ENCODE data around the gene AUTS2. TPM values are rescaled to one million over a fixed set of nuclear protein-coding genes. Genes with fewer than 3 reads are reported as not detected.

AUTS2 gene
- total and polyA plus RNA-seq, 11 donors: 3.4 to 14.0 (median 7.3) TPM

- TF ChIP-seq, protein P1, sequence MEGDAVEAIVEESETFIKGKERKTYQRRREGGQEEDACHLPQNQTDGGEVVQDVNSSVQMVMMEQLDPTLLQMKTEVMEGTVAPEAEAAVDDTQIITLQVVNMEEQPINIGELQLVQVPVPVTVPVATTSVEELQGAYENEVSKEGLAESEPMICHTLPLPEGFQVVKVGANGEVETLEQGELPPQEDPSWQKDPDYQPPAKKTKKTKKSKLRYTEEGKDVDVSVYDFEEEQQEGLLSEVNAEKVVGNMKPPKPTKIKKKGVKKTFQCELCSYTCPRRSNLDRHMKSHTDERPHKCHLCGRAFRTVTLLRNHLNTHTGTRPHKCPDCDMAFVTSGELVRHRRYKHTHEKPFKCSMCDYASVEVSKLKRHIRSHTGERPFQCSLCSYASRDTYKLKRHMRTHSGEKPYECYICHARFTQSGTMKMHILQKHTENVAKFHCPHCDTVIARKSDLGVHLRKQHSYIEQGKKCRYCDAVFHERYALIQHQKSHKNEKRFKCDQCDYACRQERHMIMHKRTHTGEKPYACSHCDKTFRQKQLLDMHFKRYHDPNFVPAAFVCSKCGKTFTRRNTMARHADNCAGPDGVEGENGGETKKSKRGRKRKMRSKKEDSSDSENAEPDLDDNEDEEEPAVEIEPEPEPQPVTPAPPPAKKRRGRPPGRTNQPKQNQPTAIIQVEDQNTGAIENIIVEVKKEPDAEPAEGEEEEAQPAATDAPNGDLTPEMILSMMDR (IDR thresholded peaks at IDR 0.05): peak in 1 of 12 donors; percentile 6
- no peak for TF ChIP-seq POLR2A (IDR thresholded peaks at IDR 0.05)
- H3K9me3 ChIP-seq: no peaks in the 10 kb centered on the region
- no peaks in the 10 kb centered on the region for H3K27me3 ChIP-seq
- peaks cover 2 to 41% (median 19%) of the 10 kb centered on the region in 12 donors for H3K4me1 ChIP-seq
- H3K4me3 ChIP-seq: peak overlapping the region in 11 of 12 donors; percentile 1 to 54 (median 45)
- ATAC-seq: peak in 3 of 4 donors; percentile 11 to 58 (median 51)
- 3 to 15% (median 5%) methylated on average over 3 of the region's 3 CpGs for WGBS, 4 donors
- intact Hi-C loops (cut with DNase I): loop anchor here in 5 of 10 donors (5.0 to 10.0 kb wide), 4 partner anchors 54 to 193 kb away; no protein-coding TSS in a partner anchor
- no peaks in the 10 kb centered on the region for H3K36me3 ChIP-seq
- no peak for DNase-seq
- peak overlapping the region in 8 of 12 donors; percentile 1 to 65 (median 23) for H3K27ac ChIP-seq
Measured at GRCh38 chr7:69967689-69968450, 369.6 kb downstream of the AUTS2 start.

DNA sequence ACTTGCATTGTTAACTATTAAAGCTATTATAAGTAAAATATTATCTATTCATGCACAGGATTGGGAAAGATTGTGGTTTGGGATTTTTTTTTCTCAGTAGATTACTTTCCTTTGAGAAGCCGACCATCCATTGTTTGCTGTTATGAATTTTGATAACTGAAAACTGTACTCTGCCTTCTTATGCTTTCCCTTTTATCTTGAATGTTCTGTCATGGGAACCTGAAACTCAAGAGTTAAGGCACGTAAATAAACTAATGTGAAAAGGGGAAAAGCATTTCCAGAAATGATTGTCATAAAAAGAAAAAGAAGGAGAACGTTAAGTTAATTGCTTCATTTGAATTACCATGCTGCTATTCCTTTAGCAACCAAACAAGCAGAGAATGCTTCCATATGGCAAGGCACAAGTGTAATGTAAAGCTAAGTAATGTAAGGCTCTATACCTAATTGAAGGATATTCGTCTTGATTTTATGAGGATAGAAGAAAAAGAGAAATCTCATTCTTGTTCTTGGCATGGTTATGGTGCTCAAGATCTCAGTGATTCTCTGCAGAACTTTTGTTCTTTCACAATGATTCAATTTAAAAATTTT lies 370.8 kb downstream of the AUTS2 start:
- Histone ChIP-seq H3K4me1 (peaks cover 0 to 31% (median 10%) of the 10 kb centered on the region in 12 donors), H3K27ac (no peak overlapping the region), H3K27me3 (no peaks in the 10 kb centered on the region), H3K9me3 (no peaks in the 10 kb centered on the region), H3K36me3 (no peaks in the 10 kb centered on the region), H3K4me3 (peak overlapping the region in 7 of 12 donors; percentile 41 to 54 (median 47))
- DNase-seq (no peak), ATAC-seq (no peak)
- WGBS, 4 donors: 56 to 61% (median 59%) methylated on average over 4 of the region's 4 CpGs
- intact Hi-C loops (cut with DNase I): loop anchor here in 5 of 10 donors (5.0 to 10.0 kb wide), 4 partner anchors 53 to 194 kb away; no protein-coding TSS in a partner anchor
- TF ChIP-seq POLR2A (IDR thresholded peaks at IDR 0.05): no peak
- TF ChIP-seq, protein P1 (IDR thresholded peaks at IDR 0.05): no peak

GRCh38 chr7:69981646-69982045 lies 383.4 kb downstream of the AUTS2 start:
- no peak for TF ChIP-seq POLR2A (IDR thresholded peaks at IDR 0.05)
- TF ChIP-seq, protein P1 (IDR thresholded peaks at IDR 0.05): no peak
- intact Hi-C loops (cut with DNase I): no loop called here
- Histone ChIP-seq H3K27me3 (no peaks in the 10 kb centered on the region), H3K36me3 (no peaks in the 10 kb centered on the region), H3K4me1 (peaks cover 0 to 26% (median 1%) of the 10 kb centered on the region in 12 donors), H3K4me3 (no peak overlapping the region), H3K27ac (no peak overlapping the region), H3K9me3 (peaks cover 0 to 10% (median 0%) of the 10 kb centered on the region in 12 donors)
- WGBS, 4 donors: 68 to 83% (median 78%) methylated on average over 4 of the region's 4 CpGs
- ATAC-seq: no peak
- no peak for DNase-seq

- peaks cover 0 to 26% (median 1%) of the 10 kb centered on the region in 12 donors for H3K4me1 ChIP-seq
- H3K27ac ChIP-seq: no peak overlapping the region
- DNase-seq: no peak
- H3K36me3 ChIP-seq: no peaks in the 10 kb centered on the region
- no peak overlapping the region for H3K4me3 ChIP-seq
- TF ChIP-seq, protein P1 (IDR thresholded peaks at IDR 0.05): no peak
- TF ChIP-seq POLR2A (IDR thresholded peaks at IDR 0.05): no peak
- peaks cover 0 to 5% (median 0%) of the 10 kb centered on the region in 12 donors for H3K9me3 ChIP-seq
- no peaks in the 10 kb centered on the region for H3K27me3 ChIP-seq
- peak in 3 of 4 donors; percentile 61 to 72 (median 70) for ATAC-seq
- intact Hi-C loops (cut with DNase I): no loop called here
- 27 to 54% (median 49%) methylated on average over 1 of the region's 1 CpG for WGBS, 4 donors
Measured at GRCh38 chr7:69982197-69982596, 383.9 kb downstream of the AUTS2 start.
